ENCODE measurements around the gene ULBP3.
"Not testable (repeated sequence)": the region's sequence is repeated elsewhere in the genome, so short reads cannot be mapped to it uniquely, and the experiment has no call there.

Gene ULBP3

GRCh38 chr6:150076196-150076893 lies 7.4 kb upstream of the ULBP3 start:
- DNase-seq (ENCODE audit: low read depth, low spot score): no peak

DNA sequence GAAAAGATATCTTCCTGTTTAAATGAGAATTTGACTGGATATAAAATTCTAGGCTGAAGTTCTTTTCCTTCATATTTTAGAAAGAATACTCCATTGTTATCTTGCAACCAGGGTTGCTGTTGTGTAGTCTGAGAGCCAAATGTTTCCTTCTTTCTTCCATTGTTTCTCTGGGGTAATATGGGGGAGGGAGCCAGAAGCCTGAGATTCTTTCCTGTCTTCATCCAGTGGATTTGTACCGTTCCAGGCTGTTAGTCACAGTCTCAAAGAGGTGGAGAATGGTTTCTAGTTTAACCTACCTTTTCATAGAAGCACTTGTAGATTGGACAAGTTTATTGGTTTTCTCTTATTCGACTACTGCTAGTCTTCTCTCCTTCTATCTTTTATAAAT lies 6.1 kb upstream of the ULBP3 start:
- no peak for DNase-seq (ENCODE audit: low read depth, low spot score)

DNA sequence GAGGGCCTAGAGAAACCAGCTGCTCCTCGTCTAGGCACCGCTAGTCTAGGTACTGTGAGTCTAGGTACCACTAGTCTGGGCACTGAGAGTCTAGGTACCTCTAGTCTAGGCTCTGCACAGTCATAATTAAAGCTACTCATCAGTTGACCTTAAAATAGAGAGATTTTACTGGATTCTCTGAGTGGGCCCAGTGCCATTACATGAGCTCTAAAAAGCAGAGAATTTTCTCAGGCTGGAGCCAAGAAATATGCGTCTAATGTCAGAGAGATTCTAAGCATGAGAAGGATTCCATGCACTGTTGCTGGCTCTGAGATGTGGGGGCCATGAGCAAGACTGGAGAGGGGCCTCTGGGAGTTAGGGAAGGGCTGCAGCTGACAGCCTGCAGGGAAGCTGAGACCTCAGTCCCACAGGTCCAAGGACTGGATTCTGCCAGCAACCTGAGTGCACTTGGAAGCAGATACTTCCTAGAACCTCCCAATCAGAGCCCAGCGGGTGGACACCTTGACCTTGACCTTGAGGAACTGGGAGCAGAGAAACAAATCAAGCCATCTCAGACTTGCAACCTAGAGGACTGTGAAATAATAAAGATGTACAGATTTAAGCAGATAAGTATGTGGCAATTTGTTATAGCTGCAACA lies 5.6 kb upstream of the ULBP3 start:
- not testable (repeated sequence) for DNase-seq (ENCODE audit: low read depth, low spot score)

GRCh38 chr6:150072201-150072600 lies 3.3 kb upstream of the ULBP3 start:
- no peak for DNase-seq (ENCODE audit: low read depth, low spot score)

DNA sequence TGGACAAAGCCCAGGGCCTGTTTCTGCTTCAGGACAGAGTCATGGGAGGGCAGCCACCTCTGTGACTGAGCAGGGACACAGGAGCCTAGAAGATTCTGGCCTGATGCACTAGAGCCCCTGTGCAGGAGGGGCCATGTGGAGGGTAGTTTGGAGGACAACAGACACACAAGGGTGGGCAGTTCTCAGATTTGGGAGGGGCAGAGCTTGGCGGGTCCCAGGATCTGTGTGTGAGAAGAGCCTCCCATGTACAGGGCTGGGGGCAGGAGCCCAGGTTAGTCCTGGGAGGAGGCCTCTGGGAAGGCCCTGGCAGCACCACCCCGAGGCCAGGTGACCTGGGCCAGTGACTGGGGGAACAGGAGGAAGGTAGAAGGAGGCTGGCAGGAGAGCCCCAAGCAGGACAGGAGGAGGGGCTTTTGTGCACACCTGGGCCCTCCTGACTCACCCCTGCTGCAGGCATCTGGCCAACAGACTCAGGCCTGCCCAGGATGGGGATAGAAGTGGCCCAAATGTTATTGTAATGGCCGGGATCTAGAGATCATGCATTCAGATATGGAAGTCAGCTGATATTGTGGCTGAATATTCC lies 1.4 kb upstream of the ULBP3 start:
- DNase-seq (ENCODE audit: low read depth, low spot score): no peak

DNA sequence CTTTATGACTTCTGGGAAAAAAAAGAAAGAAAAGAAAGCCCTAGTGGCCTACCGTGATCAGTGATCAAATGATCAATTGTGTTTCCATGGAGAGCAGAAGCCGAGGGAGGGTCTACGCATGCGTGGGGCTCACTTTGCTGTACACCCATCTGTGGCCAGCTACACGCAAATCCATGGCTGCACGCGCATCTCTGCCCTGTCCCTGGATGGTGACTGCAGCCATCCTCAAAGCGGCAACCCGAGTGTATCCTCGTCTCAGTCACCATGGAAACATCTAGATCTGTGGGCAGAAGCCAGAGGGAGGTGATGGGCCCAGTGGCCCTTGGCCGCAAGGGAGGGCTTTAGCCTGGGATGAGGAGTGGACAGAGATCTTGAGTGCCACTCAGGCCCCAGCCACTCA lies 785 bp upstream of the ULBP3 start:
- no peak for DNase-seq (ENCODE audit: low read depth, low spot score)

- DNase-seq (ENCODE audit: low read depth, low spot score): no peak
These were observed 770 bp downstream of the ULBP3 start for GRCh38 chr6:150068151-150068550.

GRCh38 chr6:150065083-150065482 lies 3.8 kb downstream of the ULBP3 start:
- DNase-seq (ENCODE audit: low read depth, low spot score): no peak

DNA sequence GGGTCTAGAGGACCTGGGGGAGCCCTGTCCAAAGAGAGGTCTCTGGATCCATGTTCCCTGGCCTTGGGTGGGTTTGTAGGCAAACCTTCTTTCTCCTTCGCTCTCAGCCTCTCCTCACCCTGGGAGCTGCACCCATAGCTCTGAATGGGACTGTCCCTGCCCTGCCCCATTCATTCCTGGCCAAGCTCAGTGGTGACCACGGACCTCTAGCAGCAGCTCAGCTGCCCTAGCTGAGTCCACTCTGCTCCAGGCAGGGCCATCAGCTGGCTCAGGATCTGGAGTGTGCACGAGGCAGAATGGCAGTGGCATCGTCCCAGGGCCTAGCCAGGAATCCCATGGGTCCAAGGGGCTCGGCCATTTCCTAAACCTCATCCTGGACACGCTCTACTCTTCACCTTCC lies 5.3 kb downstream of the ULBP3 start:
- DNase-seq (ENCODE audit: low read depth, low spot score): no peak

DNA sequence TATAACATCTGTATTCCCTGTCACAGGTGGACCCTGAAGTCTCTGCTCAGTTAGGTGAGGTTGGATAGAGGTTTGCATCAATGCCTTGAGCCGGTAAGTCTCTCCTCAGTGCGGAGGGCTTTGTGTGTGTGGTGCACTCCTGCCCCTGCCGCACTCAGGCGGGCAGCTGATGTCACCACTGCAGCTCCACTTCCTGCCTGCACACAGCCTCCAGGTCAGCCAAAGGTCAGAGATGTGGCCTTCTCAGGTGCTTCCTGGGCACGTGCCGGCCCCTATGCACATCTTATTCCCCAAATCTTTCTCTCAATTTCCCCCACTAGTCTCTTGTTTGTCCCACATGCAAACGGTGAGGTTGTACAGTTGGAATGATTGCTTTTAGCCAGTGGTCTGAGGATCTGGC lies 8.9 kb downstream of the ULBP3 start:
- not testable (repeated sequence) for DNase-seq (ENCODE audit: low read depth, low spot score)

DNA sequence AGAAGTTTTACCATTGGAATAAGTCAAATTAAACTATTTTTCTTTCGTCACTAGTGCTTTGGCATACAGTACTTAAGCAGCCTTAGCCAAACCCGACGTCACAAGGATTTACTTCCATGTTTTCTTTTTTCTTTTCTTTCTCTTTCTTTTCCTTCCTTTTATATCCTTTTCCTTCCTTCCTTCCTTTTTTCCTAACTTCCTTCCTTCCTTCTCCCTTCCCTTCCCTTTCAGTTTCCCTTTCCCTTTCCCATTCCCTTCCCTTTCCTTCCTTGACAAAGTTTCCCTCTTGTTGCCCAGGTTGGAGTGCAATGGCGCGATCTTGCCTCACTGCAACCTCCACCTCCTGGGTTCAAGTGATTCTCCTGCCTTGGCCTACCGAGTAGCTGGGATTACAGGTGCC lies 9.9 kb downstream of the ULBP3 start:
- DNase-seq (ENCODE audit: low read depth, low spot score): no peak

- DNase-seq (ENCODE audit: low read depth, low spot score): no peak
These were observed 10.6 kb downstream of the ULBP3 start for GRCh38 chr6:150058231-150058792.

GRCh38 chr6:150057501-150057951 lies 11.4 kb downstream of the ULBP3 start:
- DNase-seq (ENCODE audit: low read depth, low spot score): no peak

DNA sequence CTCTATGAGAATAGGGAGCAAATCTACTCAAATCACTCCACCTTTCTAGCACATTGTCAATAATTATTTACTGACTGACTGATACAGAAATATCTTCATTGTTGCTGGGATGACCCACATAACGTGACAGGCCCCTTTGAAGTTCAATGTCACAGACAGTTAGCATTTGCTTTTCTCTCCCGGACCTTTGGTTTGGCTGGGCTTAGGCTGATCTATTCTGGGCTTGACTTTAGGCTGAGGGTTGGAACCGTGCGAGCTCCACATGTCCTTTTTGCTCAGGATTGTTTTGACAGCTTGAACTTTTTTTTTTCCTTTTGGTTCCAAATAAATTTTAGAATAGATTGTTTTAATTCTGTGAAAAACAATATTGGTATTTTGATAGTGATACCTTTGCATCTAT lies 12.0 kb downstream of the ULBP3 start:
- DNase-seq (ENCODE audit: low read depth, low spot score): no peak

DNA sequence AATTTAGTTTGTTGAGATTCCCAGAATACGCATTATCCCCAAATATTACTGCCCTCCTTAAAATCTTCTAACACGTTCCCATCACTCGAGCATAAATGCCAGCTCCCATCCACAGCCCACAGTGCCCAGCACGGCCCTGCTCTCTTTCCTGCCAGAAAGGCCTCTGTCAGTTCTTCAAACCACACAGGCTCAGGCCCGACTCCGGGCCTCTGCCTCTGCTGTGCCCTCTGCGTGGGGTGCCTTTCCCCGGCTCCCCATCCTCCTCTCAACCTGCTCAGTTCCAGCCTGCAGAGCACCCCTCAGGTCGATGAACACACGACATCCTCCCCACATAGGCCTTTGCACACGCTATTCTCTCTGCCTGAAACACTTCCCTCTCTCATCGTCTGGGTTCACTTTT lies 12.8 kb downstream of the ULBP3 start:
- DNase-seq (ENCODE audit: low read depth, low spot score): no peak

DNA sequence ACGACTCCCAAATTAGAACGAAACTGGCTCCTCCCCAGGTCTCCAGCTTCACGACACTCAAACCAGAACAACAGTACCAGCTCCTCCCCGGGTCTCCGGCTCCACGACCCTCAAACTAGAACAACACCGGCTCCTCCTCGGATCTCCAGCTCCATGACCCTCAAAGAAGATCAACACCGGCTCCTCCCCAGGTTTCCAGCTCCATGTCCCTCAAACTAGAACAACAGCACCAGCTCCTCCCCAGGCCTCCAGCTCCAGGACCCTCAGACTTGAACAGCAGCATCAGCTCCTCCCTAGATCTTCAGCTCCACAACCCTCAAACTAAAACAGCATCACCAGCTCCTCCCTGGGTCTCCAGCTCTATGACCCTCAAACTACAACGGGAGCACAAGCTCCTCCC lies 13.8 kb downstream of the ULBP3 start:
- DNase-seq (ENCODE audit: low read depth, low spot score): no peak

DNA sequence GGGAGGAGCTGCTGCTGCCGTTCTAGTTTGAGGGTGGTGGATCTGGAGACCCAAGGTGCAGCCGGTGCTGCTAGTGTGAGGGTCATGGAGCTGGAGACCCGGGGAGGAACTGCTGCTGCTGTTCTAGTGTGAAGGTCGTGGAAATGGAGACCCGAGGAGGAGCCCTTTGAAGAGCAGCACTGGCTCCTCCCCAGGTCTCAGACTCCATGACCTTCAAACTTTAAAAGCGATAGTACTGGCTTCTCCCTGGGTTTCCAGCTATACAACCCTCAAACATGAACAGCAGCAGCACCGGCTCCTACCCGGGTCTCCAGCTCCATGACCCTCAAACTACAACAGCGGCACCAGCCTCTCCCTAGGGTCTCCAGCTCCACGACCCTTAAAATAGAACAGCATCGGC lies 15.5 kb downstream of the ULBP3 start:
- no peak for DNase-seq (ENCODE audit: low read depth, low spot score)

DNA sequence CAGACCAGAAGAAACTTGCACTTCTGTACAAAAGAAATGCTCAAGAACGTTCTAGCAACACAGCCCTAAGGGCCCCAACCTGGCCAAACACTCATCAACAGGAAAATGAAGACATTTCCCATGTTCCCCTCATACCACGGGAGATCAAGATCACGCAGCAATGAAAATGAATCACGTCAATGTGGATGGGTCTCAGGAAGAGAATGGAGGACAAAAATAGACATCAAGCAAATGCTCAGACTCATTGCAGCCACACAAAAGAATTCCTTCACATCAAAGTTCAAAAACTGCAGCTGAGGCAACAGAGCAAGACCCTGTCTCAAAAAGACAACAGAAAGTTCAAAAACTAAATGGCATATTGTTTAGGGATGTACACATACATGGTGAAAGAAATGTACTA lies 18.1 kb downstream of the ULBP3 start:
- no peak for DNase-seq (ENCODE audit: low read depth, low spot score)

DNA sequence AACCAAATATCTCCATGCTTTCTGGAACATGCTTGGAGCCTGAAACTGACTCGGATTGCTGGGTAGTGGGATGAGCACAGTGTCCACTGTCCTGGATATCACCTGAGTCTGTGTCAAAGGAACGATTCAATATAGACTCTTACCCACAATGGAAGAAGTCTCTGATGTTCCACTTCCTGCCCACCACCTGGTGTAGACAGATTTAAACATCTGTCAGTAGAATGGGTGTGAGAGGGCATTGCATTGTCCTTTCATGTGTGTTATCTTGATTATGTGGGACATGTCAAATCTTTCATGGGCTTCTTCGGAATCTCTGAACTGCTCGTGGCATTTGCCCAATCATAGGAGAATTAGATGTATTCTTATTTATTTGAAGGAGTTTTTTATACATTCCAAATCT lies 20.8 kb downstream of the ULBP3 start:
- DNase-seq (ENCODE audit: low read depth, low spot score): no peak

DNA sequence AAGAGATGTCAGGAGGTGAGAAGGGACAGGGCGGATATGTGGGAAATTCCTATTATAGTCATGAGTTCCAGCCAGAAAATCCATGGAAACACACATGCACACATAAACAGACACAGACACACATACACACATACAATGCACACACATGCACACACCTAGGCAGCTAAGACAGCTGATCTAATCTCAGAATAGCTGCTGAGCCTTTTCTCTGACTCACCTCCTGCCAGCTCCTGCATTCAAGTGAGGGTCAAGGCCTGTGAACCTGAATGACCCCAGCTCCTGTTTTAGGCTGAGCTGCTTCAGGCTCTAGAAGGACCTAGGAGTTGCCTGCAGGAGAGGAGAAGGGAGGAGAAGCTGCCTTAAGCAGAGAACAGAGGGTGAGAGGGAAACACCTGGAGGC lies 22.0 kb downstream of the ULBP3 start:
- DNase-seq (ENCODE audit: low read depth, low spot score): no peak

- no peak for DNase-seq (ENCODE audit: low read depth, low spot score)
These were observed 24.2 kb downstream of the ULBP3 start for GRCh38 chr6:150044621-150045145.

GRCh38 chr6:150043501-150044412 lies 25.2 kb downstream of the ULBP3 start:
- DNase-seq (ENCODE audit: low read depth, low spot score): no peak

Measured in activated naive CD8-positive, alpha-beta T cell treated with anti-CD3 and anti-CD28 coated beads, Interleukin-2, amount 50 U/mL, for 16 hours (primary cell).